Fibroblast of the aortic adventitia (primary cell): ENCODE data around the gene SAAL1. TPM values are rescaled to one million over a fixed set of nuclear protein-coding genes. Genes with fewer than 3 reads are reported as not detected.
A peak's percentile ranks its signal among the peaks of the same experiment; 100 is the strongest.

Experiments
- DNase-seq: peaks from one replicate; pipeline ENCODE4 v3.0.0-alpha.2; 2010; ENCODE audit warnings: low read depth
- H3K4me3 ChIP-seq: 2 replicates; pipeline ENCODE4 v1.5.1; 2011; ENCODE audit warnings: low read depth, mild to moderate bottlenecking, control low read depth, low read length, moderate library complexity
- CTCF ChIP-seq: IDR thresholded peaks from 2 replicates; pipeline ENCODE4 v1.5.1; 2011; ENCODE audit warnings: mild to moderate bottlenecking, low read length, control low read depth, inconsistent platforms; ENCODE audit not compliant: insufficient read depth
- small RNA-seq: library from RNA; depleted of rRNA; stranded (forward); fragments of <200 nt; gene quantifications from one replicate; pipeline ENCODE3, GENCODE V24; 2012
- total RNA-seq: library from RNA; depleted of rRNA; stranded (reverse); fragments of >200 nt; gene quantifications from 2 replicates; pipeline ENCODE4 v1.2.3, GENCODE V29; 2012; ENCODE audit warnings: low replicate concordance

Gene SAAL1
- total RNA-seq, 1 donor: 15.1 TPM

GRCh38 chr11:18056561-18057181 is 49.2 kb downstream of the SAAL1 start:
- H3K4me3 ChIP-seq: no peak overlapping the region
- no peak for TF ChIP-seq CTCF

GRCh38 chr11:18054511-18055103 is 51.3 kb downstream of the SAAL1 start:
- no peak for DNase-seq
- no peak for TF ChIP-seq CTCF
- H3K4me3 ChIP-seq: no peak overlapping the region

More at GRCh38 chr11:18056561-18057181, 49.2 kb downstream of the SAAL1 start:
- no peak for DNase-seq

GRCh38 chr11:18050848-18051247 is 55.0 kb downstream of the SAAL1 start:
- no peak for TF ChIP-seq CTCF
- H3K4me3 ChIP-seq: no peak overlapping the region
- DNase-seq: no peak

GRCh38 chr11:18046116-18046777 is 59.6 kb downstream of the SAAL1 start, which contains the start of gene TPH1:
Gene TPH1 (minus strand): TSS chr11:18046269. CDS start chr11:18040762, 5,507 bp downstream.
- peak; percentile 41 for DNase-seq
- no peak within 1 kb of the TSS for H3K4me3 ChIP-seq
- TF ChIP-seq CTCF: no peak

GRCh38 chr11:18036456-18036855 is 69.4 kb downstream of the SAAL1 start:
- no peak overlapping the region for H3K4me3 ChIP-seq
- DNase-seq: no peak
- no peak for TF ChIP-seq CTCF

Small RNA genes lying within 50 kb of the gene (small RNA-seq; reads per million reads assigned to genes)
- not detected for gene HIGD1AP5

Other genes starting within 250 kb of the SAAL1 start
- 16.9 and 20.7 TPM in 2 replicates for gene SERGEF, start 93.0 kb downstream of the SAAL1 start, total RNA-seq
- gene TPH1, start 59.8 kb downstream of the SAAL1 start, total RNA-seq: 0.18 and 1.2 TPM in 2 replicates
- gene MRGPRX3, start 26.5 kb upstream of the SAAL1 start, total RNA-seq: not detected in 2 replicates
- not detected in 2 replicates for gene MRGPRX4, start 66.8 kb upstream of the SAAL1 start, total RNA-seq
- gene SAA4, start 130.7 kb upstream of the SAAL1 start, total RNA-seq: 0.27 TPM in 1 of 2 replicates, not detected in the other
- gene SAA2, start 142.6 kb upstream of the SAAL1 start, total RNA-seq: not detected in 2 replicates
- not detected in 2 replicates for gene SAA1, start 160.2 kb upstream of the SAAL1 start, total RNA-seq
- gene HPS5, start 216.1 kb upstream of the SAAL1 start, total RNA-seq: 32.3 and 43.3 TPM in 2 replicates
- 71.5 and 95.4 TPM in 2 replicates for gene GTF2H1, start 216.5 kb upstream of the SAAL1 start, total RNA-seq